D721Med (cell line): ENCODE results near the gene PTPA.

Source experiments
- DNase-seq: peaks from one replicate; pipeline ENCODE4 v3.0.0; 2011; ENCODE audit warnings: low spot score; ENCODE audit not compliant: insufficient read length
- FAIRE-seq: peaks from 2 replicates; lab custom pipeline; 2011; peaks lifted over from hg19 to GRCh38; lab: Jason Lieb, UNC
- TF ChIP-seq, protein P1 (sequence below): IDR thresholded peaks from 2 replicates; pipeline ENCODE4 v1.5.1; 2012; ENCODE audit warnings: mild to moderate bottlenecking, control low read depth; ENCODE audit not compliant: insufficient read depth; ENCODE audit errors: missing control alignments

The PTPA gene

GRCh38 chr9:129166623-129167557 is 55.7 kb downstream of the PTPA start:
- no peak for DNase-seq
- TF ChIP-seq, protein P1, sequence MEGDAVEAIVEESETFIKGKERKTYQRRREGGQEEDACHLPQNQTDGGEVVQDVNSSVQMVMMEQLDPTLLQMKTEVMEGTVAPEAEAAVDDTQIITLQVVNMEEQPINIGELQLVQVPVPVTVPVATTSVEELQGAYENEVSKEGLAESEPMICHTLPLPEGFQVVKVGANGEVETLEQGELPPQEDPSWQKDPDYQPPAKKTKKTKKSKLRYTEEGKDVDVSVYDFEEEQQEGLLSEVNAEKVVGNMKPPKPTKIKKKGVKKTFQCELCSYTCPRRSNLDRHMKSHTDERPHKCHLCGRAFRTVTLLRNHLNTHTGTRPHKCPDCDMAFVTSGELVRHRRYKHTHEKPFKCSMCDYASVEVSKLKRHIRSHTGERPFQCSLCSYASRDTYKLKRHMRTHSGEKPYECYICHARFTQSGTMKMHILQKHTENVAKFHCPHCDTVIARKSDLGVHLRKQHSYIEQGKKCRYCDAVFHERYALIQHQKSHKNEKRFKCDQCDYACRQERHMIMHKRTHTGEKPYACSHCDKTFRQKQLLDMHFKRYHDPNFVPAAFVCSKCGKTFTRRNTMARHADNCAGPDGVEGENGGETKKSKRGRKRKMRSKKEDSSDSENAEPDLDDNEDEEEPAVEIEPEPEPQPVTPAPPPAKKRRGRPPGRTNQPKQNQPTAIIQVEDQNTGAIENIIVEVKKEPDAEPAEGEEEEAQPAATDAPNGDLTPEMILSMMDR: no peak
- FAIRE-seq: no peak

- TF ChIP-seq, protein P1: no peak
- no peak for FAIRE-seq
- DNase-seq: no peak
Observed at GRCh38 chr9:129170229-129170628, 59.0 kb downstream of the PTPA start.

DNA sequence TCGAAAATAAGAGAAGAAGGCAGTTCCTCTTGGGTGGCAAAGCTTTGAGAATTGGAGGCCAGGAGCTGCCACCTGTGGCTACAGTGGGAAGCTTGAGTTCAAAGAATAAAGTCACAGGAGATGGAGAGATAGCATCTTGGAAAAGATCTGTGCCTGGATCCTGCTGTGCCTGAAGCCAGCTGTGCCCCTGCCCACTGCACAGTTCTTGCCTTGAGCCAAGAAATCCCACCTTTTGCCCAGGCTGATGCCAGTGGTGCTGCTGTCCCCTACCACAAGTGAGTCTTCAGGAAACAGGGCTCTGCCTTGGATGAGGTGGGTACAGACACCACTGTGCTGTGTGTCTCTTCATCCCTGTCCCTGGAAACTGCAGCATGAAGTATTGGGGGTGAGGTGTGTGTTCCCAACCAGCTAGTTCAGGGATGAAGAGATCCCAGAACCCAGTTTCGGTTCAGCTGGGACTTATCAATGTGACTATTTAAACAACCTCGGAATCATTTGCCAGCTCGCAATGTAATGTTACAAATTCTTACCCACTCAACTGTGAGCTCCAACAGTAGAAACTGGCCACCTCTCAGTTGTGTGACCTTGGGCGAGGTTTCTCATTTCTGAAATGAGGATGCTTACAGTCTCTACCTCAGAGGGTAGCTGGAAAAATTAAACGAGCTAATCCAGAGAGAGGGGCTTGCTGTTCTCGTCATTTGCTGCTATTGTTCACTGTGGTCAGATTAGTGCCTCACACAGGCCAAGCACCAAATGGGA is 61.0 kb downstream of the PTPA start:
- FAIRE-seq: no peak
- no peak for DNase-seq

GRCh38 chr9:129172816-129173215 is 61.6 kb downstream of the PTPA start:
- TF ChIP-seq, protein P1: no peak
- no peak for DNase-seq
- FAIRE-seq: no peak

More for the DNA sequence above, 61.0 kb downstream of the PTPA start:
- TF ChIP-seq, protein P1: no peak

DNA sequence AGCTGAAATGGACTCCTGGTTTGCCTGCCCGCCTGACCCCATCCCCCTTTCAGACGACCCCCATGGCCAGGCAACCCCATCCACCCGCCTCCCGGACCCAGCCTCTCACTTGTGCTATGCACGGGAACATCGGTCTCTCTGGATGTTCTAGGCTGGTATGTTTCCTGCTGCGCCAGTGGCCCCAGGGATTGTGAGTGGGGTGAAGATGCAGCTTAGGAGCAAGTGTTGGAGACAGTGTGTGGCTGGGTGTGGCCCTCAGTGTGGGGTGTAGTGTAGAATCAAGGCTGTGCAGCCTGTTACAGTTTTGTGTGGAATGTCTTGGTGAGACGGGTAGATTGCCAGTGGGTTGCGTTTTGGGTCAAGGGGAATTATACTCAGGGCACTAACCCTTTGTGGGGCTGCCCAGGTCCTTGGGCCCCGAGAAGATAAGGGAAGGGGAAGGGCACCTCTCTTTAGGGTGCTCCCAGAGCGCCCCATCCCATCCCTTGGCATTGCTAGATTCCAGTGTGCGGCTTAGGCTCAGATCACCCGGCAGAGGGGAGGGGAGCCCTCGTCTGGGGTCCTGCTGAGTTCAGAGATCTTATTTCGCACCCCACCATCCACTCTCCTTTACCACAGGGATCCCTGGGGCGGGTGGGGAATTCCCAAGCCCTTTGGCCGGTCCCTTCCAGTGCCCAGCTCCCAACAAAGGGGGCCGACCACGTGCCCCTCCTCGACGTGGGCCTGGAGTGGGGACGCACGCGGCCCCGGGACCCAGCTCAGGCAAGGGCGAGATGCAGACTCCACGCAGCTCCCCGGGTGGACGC is 62.3 kb downstream of the PTPA start:
- TF ChIP-seq, protein P1: no peak
- FAIRE-seq (no peak), DNase-seq (peak; percentile 19)

- TF ChIP-seq, protein P1: peak; percentile 94
- DNase-seq (peak; percentile 90), FAIRE-seq (no peak)
Observed at GRCh38 chr9:129174102-129174723, 63.0 kb downstream of the PTPA start.
